IMR-90 (cell line): Measurements from ENCODE around the gene FLT4.

ENCODE experiments used
- BHLHE40 ChIP-seq: fragments of 150-350 bp; IDR thresholded peaks from 2 replicates; pipeline ENCODE4 v1.6.1; 2016; ENCODE audit warnings: mild to moderate bottlenecking, low read depth, low read length
- CEBPB ChIP-seq: IDR thresholded peaks from 2 replicates; pipeline ENCODE4 v1.6.1; 2012; ENCODE audit warnings: low read depth, low read length, improper control_type of control experiment
- CHD1 ChIP-seq: IDR thresholded peaks from 2 replicates; pipeline ENCODE4 v1.6.1; 2012; ENCODE audit warnings: low read depth, low read length, improper control_type of control experiment
- MAZ ChIP-seq: IDR thresholded peaks from 2 replicates; pipeline ENCODE4 v1.6.1; 2012; ENCODE audit warnings: low read depth, mild to moderate bottlenecking, low read length, improper control_type of control experiment, moderate library complexity, borderline replicate concordance
- MXI1 ChIP-seq: IDR thresholded peaks from 2 replicates; pipeline ENCODE4 v1.6.1; 2012; ENCODE audit warnings: low read depth, mild to moderate bottlenecking, low read length, moderate library complexity, borderline replicate concordance
- POLR2A ChIP-seq: IDR thresholded peaks from 2 replicates; pipeline ENCODE4 v1.6.1; 2012; ENCODE audit warnings: mild to moderate bottlenecking, low read depth, low read length
- RAD21 ChIP-seq: IDR thresholded peaks from 2 replicates; pipeline ENCODE4 v1.6.1; 2012; ENCODE audit warnings: low read length, improper control_type of control experiment
- RFX5 ChIP-seq: IDR thresholded peaks from 2 replicates; pipeline ENCODE4 v1.8.0; 2012; ENCODE audit warnings: low read depth, mild to moderate bottlenecking, low read length, moderate library complexity
- SMC3 ChIP-seq: fragments of 150-350 bp; IDR thresholded peaks from 2 replicates; pipeline ENCODE4 v1.6.1; 2016; ENCODE audit warnings: low read depth, mild to moderate bottlenecking, antibody characterized with exemption, low read length, moderate library complexity
- TF ChIP-seq, protein P1 (sequence below): conservative IDR thresholded peaks from 2 replicates; pipeline ENCODE4 v1.5.1; 2012; ENCODE audit warnings: mild to moderate bottlenecking, low read depth, low read length, improper control_type of control experiment
- TF ChIP-seq, protein P2 (sequence below): fragments of 150-350 bp; IDR thresholded peaks from 2 replicates; pipeline ENCODE4 v1.6.1; 2017; ENCODE audit warnings: mild to moderate bottlenecking, antibody characterized with exemption, low read length, low read depth
- TF ChIP-seq, protein P3 (sequence below): fragments of 150-350 bp; IDR thresholded peaks from 2 replicates; pipeline ENCODE4 v1.6.1; 2016; ENCODE audit warnings: low read depth, mild to moderate bottlenecking, low read length, moderate library complexity, borderline replicate concordance

DNA sequence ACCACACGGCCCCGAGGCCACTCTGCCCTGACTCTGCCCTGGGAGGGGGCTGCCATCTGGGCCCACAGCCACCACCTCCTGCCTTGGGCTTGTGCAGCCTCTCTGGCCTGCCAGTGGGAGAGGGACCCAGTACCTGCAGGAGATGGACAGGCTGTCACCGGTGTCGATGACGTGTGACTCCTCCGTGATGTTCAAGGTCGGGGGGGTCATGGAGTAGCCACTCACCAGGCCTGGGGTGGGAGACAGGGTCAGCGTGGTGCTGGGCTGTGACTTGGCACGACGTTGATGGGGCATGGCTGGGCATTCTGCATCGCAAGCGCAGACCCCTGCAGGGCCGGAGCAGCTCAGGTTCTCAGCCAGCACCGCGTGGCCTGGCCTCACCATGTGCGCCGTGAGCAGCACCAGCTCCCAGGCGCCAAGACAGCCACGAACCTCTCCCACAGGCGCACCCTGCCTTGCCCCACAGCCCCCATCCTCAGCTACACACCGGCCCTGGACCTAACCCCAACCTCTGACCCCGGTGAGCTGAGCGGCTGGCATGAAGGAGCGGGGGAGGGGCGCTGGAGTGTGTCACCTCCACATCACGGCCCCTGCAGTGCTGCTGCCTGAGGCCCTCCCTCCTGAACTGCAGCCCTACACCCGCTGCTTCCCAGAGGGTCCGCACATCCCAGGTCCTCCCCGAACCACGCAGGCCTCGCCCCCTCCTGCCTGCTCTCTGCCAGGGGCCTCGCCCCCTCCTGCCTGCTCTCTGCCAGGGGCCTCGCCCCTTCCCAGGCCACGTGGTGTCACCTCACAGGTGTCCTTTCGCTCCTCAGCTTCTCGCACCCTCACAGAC is 17.6 kb downstream of the FLT4 start:
- TF ChIP-seq, protein P1, sequence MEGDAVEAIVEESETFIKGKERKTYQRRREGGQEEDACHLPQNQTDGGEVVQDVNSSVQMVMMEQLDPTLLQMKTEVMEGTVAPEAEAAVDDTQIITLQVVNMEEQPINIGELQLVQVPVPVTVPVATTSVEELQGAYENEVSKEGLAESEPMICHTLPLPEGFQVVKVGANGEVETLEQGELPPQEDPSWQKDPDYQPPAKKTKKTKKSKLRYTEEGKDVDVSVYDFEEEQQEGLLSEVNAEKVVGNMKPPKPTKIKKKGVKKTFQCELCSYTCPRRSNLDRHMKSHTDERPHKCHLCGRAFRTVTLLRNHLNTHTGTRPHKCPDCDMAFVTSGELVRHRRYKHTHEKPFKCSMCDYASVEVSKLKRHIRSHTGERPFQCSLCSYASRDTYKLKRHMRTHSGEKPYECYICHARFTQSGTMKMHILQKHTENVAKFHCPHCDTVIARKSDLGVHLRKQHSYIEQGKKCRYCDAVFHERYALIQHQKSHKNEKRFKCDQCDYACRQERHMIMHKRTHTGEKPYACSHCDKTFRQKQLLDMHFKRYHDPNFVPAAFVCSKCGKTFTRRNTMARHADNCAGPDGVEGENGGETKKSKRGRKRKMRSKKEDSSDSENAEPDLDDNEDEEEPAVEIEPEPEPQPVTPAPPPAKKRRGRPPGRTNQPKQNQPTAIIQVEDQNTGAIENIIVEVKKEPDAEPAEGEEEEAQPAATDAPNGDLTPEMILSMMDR = no peak
- TF ChIP-seq POLR2A = no peak
- no peak for TF ChIP-seq CHD1
- no peak for TF ChIP-seq MAZ
- TF ChIP-seq RAD21 = no peak
- TF ChIP-seq, protein P2, sequence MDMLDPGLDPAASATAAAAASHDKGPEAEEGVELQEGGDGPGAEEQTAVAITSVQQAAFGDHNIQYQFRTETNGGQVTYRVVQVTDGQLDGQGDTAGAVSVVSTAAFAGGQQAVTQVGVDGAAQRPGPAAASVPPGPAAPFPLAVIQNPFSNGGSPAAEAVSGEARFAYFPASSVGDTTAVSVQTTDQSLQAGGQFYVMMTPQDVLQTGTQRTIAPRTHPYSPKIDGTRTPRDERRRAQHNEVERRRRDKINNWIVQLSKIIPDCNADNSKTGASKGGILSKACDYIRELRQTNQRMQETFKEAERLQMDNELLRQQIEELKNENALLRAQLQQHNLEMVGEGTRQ = no peak
- TF ChIP-seq CEBPB = no peak
- no peak for TF ChIP-seq SMC3
- no peak for TF ChIP-seq RFX5
- no peak for TF ChIP-seq MXI1
- no peak for TF ChIP-seq BHLHE40
- TF ChIP-seq, protein P3, sequence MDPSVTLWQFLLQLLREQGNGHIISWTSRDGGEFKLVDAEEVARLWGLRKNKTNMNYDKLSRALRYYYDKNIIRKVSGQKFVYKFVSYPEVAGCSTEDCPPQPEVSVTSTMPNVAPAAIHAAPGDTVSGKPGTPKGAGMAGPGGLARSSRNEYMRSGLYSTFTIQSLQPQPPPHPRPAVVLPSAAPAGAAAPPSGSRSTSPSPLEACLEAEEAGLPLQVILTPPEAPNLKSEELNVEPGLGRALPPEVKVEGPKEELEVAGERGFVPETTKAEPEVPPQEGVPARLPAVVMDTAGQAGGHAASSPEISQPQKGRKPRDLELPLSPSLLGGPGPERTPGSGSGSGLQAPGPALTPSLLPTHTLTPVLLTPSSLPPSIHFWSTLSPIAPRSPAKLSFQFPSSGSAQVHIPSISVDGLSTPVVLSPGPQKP = no peak
